ENCODE results near the gene DPP6.

GRCh38 chr7:154415709-154416399 lies 363.7 kb downstream of the DPP6 start:
- no peak for TF ChIP-seq CTCF (IDR thresholded peaks at IDR 0.05)
- TF ChIP-seq POLR2A (IDR thresholded peaks at IDR 0.05), result no peak

Measured in heart left ventricle (tissue), 13 donors.